ENCODE results near the gene PCA3. TPM values are rescaled to one million over a fixed set of nuclear protein-coding genes. Genes with fewer than 3 reads are reported as not detected.

PCA3 gene
- total RNA-seq, 1 experiment from 2014 or later = not detected

DNA sequence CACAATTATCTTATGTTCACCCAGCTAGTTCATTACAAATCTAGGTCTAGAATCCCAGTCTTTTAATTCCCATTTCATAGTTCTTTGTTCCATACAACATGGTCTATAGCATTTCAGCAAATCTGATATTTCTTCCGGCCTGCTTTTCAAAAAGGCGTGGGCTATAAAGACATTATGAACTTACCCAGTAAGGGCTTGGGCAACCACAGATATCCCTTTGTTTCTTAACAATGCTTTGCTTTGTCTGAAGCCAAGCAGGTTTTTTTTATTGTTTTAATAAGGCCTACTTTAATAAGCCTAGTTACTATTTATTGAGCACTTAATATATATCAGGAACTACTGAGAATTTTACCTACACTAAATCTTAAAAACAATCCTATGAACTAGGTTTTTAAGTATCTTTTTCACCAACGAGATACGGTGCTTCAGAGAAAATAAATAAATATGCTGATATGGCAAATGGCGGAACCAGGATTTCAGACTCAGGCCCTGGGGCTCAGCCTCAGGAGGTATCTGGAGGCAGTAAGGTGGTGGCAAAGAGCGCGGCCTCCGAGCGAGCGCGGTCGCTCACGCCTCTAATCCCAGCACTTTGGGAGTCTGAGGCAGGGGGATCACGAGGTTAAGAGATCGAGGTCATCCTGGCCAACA lies 29.7 kb downstream of the PCA3 start:
- CTCF ChIA-PET = no interaction called here
- in situ Hi-C loops (cut with HindIII; ENCODE audit: low pct_unique_long_range_greater_than_20kb, low sequenced_read_pairs) = no loop called here
- Histone ChIP-seq H3K9me3 (ENCODE audit: control insufficient read depth, insufficient read depth, low read depth, low read length) (no peaks in the 10 kb centered on the region), H3K27me3 (ENCODE audit: control insufficient read depth, insufficient read depth, low read length) (no peaks in the 10 kb centered on the region), H3K4me3 (ENCODE audit: low read depth in 2 of 2, low read length in 2 of 2) (no peak overlapping the region), H3K27ac (ENCODE audit: low read length) (no peak overlapping the region), H3K36me3 (ENCODE audit: control insufficient read depth, insufficient read depth, low read length) (no peaks in the 10 kb centered on the region), H3K4me1 (ENCODE audit: control insufficient read depth, insufficient read depth, low read length) (no peaks in the 10 kb centered on the region)
- TF ChIP-seq POLR2AphosphoS5 (IDR thresholded peaks at IDR 0.05; ENCODE audit: low read depth, low read length) (no peak), TCF7L2 (IDR thresholded peaks at IDR 0.05; ENCODE audit: low read depth, low read length) (no peak), SIN3A (IDR thresholded peaks at IDR 0.05; ENCODE audit: borderline replicate concordance, insufficient read depth, low read depth, low read length) (no peak)
- TF ChIP-seq, protein P1, sequence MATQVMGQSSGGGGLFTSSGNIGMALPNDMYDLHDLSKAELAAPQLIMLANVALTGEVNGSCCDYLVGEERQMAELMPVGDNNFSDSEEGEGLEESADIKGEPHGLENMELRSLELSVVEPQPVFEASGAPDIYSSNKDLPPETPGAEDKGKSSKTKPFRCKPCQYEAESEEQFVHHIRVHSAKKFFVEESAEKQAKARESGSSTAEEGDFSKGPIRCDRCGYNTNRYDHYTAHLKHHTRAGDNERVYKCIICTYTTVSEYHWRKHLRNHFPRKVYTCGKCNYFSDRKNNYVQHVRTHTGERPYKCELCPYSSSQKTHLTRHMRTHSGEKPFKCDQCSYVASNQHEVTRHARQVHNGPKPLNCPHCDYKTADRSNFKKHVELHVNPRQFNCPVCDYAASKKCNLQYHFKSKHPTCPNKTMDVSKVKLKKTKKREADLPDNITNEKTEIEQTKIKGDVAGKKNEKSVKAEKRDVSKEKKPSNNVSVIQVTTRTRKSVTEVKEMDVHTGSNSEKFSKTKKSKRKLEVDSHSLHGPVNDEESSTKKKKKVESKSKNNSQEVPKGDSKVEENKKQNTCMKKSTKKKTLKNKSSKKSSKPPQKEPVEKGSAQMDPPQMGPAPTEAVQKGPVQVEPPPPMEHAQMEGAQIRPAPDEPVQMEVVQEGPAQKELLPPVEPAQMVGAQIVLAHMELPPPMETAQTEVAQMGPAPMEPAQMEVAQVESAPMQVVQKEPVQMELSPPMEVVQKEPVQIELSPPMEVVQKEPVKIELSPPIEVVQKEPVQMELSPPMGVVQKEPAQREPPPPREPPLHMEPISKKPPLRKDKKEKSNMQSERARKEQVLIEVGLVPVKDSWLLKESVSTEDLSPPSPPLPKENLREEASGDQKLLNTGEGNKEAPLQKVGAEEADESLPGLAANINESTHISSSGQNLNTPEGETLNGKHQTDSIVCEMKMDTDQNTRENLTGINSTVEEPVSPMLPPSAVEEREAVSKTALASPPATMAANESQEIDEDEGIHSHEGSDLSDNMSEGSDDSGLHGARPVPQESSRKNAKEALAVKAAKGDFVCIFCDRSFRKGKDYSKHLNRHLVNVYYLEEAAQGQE (IDR thresholded peaks at IDR 0.05; ENCODE audit: insufficient read depth in 1 of 2, low read depth in 2 of 2, low read length in 1 of 2) = no peak
- TF ChIP-seq, protein P2, sequence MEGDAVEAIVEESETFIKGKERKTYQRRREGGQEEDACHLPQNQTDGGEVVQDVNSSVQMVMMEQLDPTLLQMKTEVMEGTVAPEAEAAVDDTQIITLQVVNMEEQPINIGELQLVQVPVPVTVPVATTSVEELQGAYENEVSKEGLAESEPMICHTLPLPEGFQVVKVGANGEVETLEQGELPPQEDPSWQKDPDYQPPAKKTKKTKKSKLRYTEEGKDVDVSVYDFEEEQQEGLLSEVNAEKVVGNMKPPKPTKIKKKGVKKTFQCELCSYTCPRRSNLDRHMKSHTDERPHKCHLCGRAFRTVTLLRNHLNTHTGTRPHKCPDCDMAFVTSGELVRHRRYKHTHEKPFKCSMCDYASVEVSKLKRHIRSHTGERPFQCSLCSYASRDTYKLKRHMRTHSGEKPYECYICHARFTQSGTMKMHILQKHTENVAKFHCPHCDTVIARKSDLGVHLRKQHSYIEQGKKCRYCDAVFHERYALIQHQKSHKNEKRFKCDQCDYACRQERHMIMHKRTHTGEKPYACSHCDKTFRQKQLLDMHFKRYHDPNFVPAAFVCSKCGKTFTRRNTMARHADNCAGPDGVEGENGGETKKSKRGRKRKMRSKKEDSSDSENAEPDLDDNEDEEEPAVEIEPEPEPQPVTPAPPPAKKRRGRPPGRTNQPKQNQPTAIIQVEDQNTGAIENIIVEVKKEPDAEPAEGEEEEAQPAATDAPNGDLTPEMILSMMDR (IDR thresholded peaks at IDR 0.05) = no peak
- POLR2A ChIA-PET = no interaction called here
- intact Hi-C loops (cut with micrococcal nuclease; ENCODE audit: unreplicated experiment) = no loop called here
- no peak for DNase-seq (ENCODE audit: low read depth, low spot score)
- no TSS peak for BruUV-seq (replicated peaks)
- ATAC-seq = no peak

DNA sequence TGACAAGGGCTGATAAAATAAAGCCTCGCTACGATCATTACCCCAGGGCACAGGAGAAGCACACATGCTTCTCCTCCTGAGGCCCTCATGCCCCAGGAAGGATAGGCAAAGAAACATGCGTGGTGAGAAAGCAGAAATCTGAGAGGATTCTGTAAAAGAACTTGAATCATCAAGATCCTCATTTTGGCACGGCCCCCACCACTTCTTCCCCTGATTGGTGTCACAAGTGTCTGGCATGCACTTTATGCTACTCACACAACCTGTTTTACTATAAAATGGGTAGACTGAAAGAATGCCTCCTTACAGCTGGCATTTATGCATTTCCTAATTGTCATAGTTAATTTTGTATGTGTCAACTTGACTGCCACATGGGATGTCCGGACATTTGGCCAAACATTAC lies 32.1 kb downstream of the PCA3 start:
- ATAC-seq (no peak), DNase-seq (ENCODE audit: low read depth, low spot score) (no peak)
- CTCF ChIA-PET = no interaction called here
- in situ Hi-C loops (cut with HindIII; ENCODE audit: low pct_unique_long_range_greater_than_20kb, low sequenced_read_pairs) (no loop called here), intact Hi-C loops (cut with micrococcal nuclease; ENCODE audit: unreplicated experiment) (no loop called here)
- Histone ChIP-seq H3K4me3 (ENCODE audit: low read depth in 2 of 2, low read length in 2 of 2) (no peak overlapping the region), H3K9me3 (ENCODE audit: control insufficient read depth, insufficient read depth, low read depth, low read length) (no peaks in the 10 kb centered on the region), H3K27ac (ENCODE audit: low read length) (no peak overlapping the region), H3K4me1 (ENCODE audit: control insufficient read depth, insufficient read depth, low read length) (no peaks in the 10 kb centered on the region), H3K36me3 (ENCODE audit: control insufficient read depth, insufficient read depth, low read length) (no peaks in the 10 kb centered on the region), H3K27me3 (ENCODE audit: control insufficient read depth, insufficient read depth, low read length) (no peaks in the 10 kb centered on the region)
- no TSS peak for BruUV-seq (replicated peaks)
- TF ChIP-seq POLR2AphosphoS5 (IDR thresholded peaks at IDR 0.05; ENCODE audit: low read depth, low read length) (no peak), TCF7L2 (IDR thresholded peaks at IDR 0.05; ENCODE audit: low read depth, low read length) (no peak), SIN3A (IDR thresholded peaks at IDR 0.05; ENCODE audit: borderline replicate concordance, insufficient read depth, low read depth, low read length) (no peak)
- TF ChIP-seq, protein P1 (IDR thresholded peaks at IDR 0.05; ENCODE audit: insufficient read depth in 1 of 2, low read depth in 2 of 2, low read length in 1 of 2) = no peak
- TF ChIP-seq, protein P2 (IDR thresholded peaks at IDR 0.05) = no peak
- POLR2A ChIA-PET = no interaction called here

Data from Panc1 (cell line).